GM18861 (cell line): ENCODE results near the gene COX6A2.

Experiments
- ATAC-seq: cut with Tn5 transposase; IDR thresholded peaks from one replicate; pipeline ENCODE4 v1.9.1; 2021; ENCODE audit not compliant: unreplicated experiment

Gene COX6A2

GRCh38 chr16:31411024-31411844 is 16.9 kb downstream of the COX6A2 start:
- ATAC-seq, result no peak

GRCh38 chr16:31410082-31410481 is 18.1 kb downstream of the COX6A2 start:
- no peak for ATAC-seq

GRCh38 chr16:31409433-31409832 is 18.7 kb downstream of the COX6A2 start:
- ATAC-seq, result no peak

- ATAC-seq, result no peak
Measured at GRCh38 chr16:31407406-31407805, 20.8 kb downstream of the COX6A2 start.

GRCh38 chr16:31404353-31405064 is 23.7 kb downstream of the COX6A2 start:
- ATAC-seq, result no peak

- ATAC-seq, result no peak
Measured at GRCh38 chr16:31403590-31404352, 24.4 kb downstream of the COX6A2 start.

GRCh38 chr16:31402687-31403086 is 25.5 kb downstream of the COX6A2 start:
- no peak for ATAC-seq

GRCh38 chr16:31401436-31401835 is 26.7 kb downstream of the COX6A2 start:
- no peak for ATAC-seq

- ATAC-seq, result no peak
Measured at GRCh38 chr16:31400191-31400590, 28.0 kb downstream of the COX6A2 start.

- no peak for ATAC-seq
Measured at GRCh38 chr16:31397701-31398100, 30.5 kb downstream of the COX6A2 start.

- no peak for ATAC-seq
Measured at GRCh38 chr16:31397096-31397660, 31.0 kb downstream of the COX6A2 start.

GRCh38 chr16:31395647-31396046 is 32.5 kb downstream of the COX6A2 start:
- ATAC-seq, result no peak

- ATAC-seq, result no peak
Measured at GRCh38 chr16:31393056-31393455, 35.1 kb downstream of the COX6A2 start, which contains the start of gene ITGAD. TSS of gene ITGAD (plus strand) at chr16:31393335. CDS start at chr16:31393361, 26 bp downstream.

GRCh38 chr16:31390504-31391041 is 37.6 kb downstream of the COX6A2 start:
- no peak for ATAC-seq

GRCh38 chr16:31388535-31388934 is 39.6 kb downstream of the COX6A2 start:
- no peak for ATAC-seq

- ATAC-seq, result peak; percentile 57
Measured at GRCh38 chr16:31386157-31386984, 41.8 kb downstream of the COX6A2 start.

GRCh38 chr16:31385680-31386079 is 42.5 kb downstream of the COX6A2 start:
- ATAC-seq, result no peak

GRCh38 chr16:31382485-31383161 is 45.5 kb downstream of the COX6A2 start:
- no peak for ATAC-seq

GRCh38 chr16:31380201-31380600 is 48.0 kb downstream of the COX6A2 start:
- no peak for ATAC-seq
